CD14-positive monocyte (primary cell): ENCODE measurements around the gene KIFC3. TPM values are rescaled to one million over a fixed set of nuclear protein-coding genes. Genes with fewer than 3 reads are reported as not detected.
A peak's percentile ranks its signal among the peaks of the same experiment; 100 is the strongest.

Experiments used
- DNase-seq, 3 donors: peaks; one replicate each; pipeline ENCODE4 v3.0.0-alpha.2; 2011 to 2022
- H2AFZ ChIP-seq: 2 replicates; pipeline ENCODE4 v1.6.0; 2012; ENCODE audit warnings: mild to moderate bottlenecking, low read depth, low read length, inconsistent platforms; ENCODE audit not compliant: insufficient read depth, poor library complexity, severe bottlenecking
- H3K27ac ChIP-seq, 2 donors: 1 replicate in 1 of 2; 2 replicates in 1 of 2; pipeline ENCODE4 v1.5.1; 2012 to 2013; ENCODE audit warnings: low read length in 2 of 2, control low read depth in 1 of 2, inconsistent platforms in 1 of 2, low read depth in 1 of 2, mild to moderate bottlenecking in 1 of 2
- H3K27me3 ChIP-seq, 2 donors: one replicate each; pipeline versions ENCODE4 v1.6.0 to v1.6.1; 2011 to 2013; ENCODE audit warnings: low read length in 2 of 2; ENCODE audit not compliant: control insufficient read depth in 2 of 2, insufficient read depth in 2 of 2
- H3K36me3 ChIP-seq, 2 donors: replicated peaks in 1 of 2; 1 replicate in 1 of 2; 2 replicates in 1 of 2; pipeline versions ENCODE4 v1.5.1 to v1.6.1; 2012 to 2013; ENCODE audit warnings: low read length in 2 of 2, control low read depth in 1 of 2, inconsistent platforms in 1 of 2, mild to moderate bottlenecking in 1 of 2; ENCODE audit not compliant: insufficient read depth in 2 of 2, control insufficient read depth in 1 of 2
- H3K4me1 ChIP-seq, 2 donors: 1 replicate in 1 of 2; 2 replicates in 1 of 2; pipeline versions ENCODE4 v1.5.1 to v1.6.1; 2012 to 2013; ENCODE audit warnings: low read length in 2 of 2, control low read depth in 1 of 2, inconsistent platforms in 1 of 2, mild to moderate bottlenecking in 1 of 2, moderate library complexity in 1 of 2; ENCODE audit not compliant: insufficient read depth in 2 of 2, control insufficient read depth in 1 of 2
- H3K4me2 ChIP-seq: replicated peaks from 2 replicates; pipeline ENCODE3; 2012; ENCODE audit warnings: low read length, moderate library complexity, mild to moderate bottlenecking; ENCODE audit not compliant: poor library complexity, severe bottlenecking; ENCODE audit errors: extremely low read depth
- H3K4me3 ChIP-seq, 3 experiments: fragments of 200-600 bp in 1 of 3; sonication (generic) in 1 of 3; replicated peaks in 1 of 3; 1 replicate in 2 of 3; 2 replicates in 1 of 3; pipeline ENCODE4 v1.5.1; 2011 to 2013; ENCODE audit warnings: low read length in 3 of 3, mild to moderate bottlenecking in 3 of 3, control low read depth in 2 of 3, low read depth in 2 of 3, inconsistent platforms in 1 of 3, moderate library complexity in 1 of 3
- H3K79me2 ChIP-seq: 2 replicates; pipeline ENCODE4 v1.6.0; 2012; ENCODE audit warnings: mild to moderate bottlenecking, control low read depth, inconsistent platforms, low read length, moderate library complexity; ENCODE audit not compliant: insufficient read depth
- H3K9ac ChIP-seq: 2 replicates; pipeline ENCODE4 v1.6.0; 2017; ENCODE audit warnings: low read length, mild to moderate bottlenecking; ENCODE audit not compliant: insufficient read depth, poor library complexity, severe bottlenecking
- H3K9me3 ChIP-seq, 2 donors: replicated peaks in 1 of 2; 1 replicate in 1 of 2; 2 replicates in 1 of 2; pipeline versions ENCODE4 v1.5.1 to v1.6.1; 2012 to 2013; ENCODE audit warnings: low read length in 2 of 2, control low read depth in 1 of 2; ENCODE audit not compliant: control insufficient read depth in 1 of 2, insufficient read depth in 1 of 2
- H4K20me1 ChIP-seq: 2 replicates; pipeline ENCODE4 v1.6.0; 2012; ENCODE audit warnings: mild to moderate bottlenecking, low read length, control low read depth, moderate library complexity; ENCODE audit not compliant: insufficient read depth
- H3K27ac Mint-ChIP-seq, 7 donors: one replicate each; pipeline ENCODE4 v1.8.0; 2020; ENCODE audit warnings: mild to moderate bottlenecking in 7 of 7, mixed read lengths in 7 of 7, moderate library complexity in 6 of 7, inconsistent platforms in 2 of 7
- H3K27me3 Mint-ChIP-seq, 3 donors: one replicate each; pipeline ENCODE4 v1.8.0; 2021 to 2022; ENCODE audit warnings: low read depth in 3 of 3, mild to moderate bottlenecking in 3 of 3, mixed read lengths in 3 of 3, moderate library complexity in 3 of 3, inconsistent platforms in 1 of 3
- H3K36me3 Mint-ChIP-seq, 2 donors: one replicate each; pipeline ENCODE4 v1.8.0; 2020; ENCODE audit warnings: mixed read lengths in 2 of 2, inconsistent platforms in 1 of 2, mild to moderate bottlenecking in 1 of 2
- H3K4me1 Mint-ChIP-seq: one replicate; pipeline ENCODE4 v1.8.0; 2020; ENCODE audit warnings: mild to moderate bottlenecking, mixed read lengths
- H3K4me3 Mint-ChIP-seq, 2 donors: one replicate each; pipeline ENCODE4 v1.8.0; 2020; ENCODE audit warnings: mild to moderate bottlenecking in 2 of 2, mixed read lengths in 2 of 2, moderate library complexity in 1 of 2
- H3K9me3 Mint-ChIP-seq, 7 donors: one replicate each; pipeline ENCODE4 v1.8.0; 2020 to 2022; ENCODE audit warnings: mixed read lengths in 7 of 7, mild to moderate bottlenecking in 6 of 7, moderate library complexity in 6 of 7, inconsistent platforms in 2 of 7
- WGBS: methylation state at CpG from one replicate; pipeline ENCODE4 v1.1.5; 2013; ENCODE audit warnings: missing lambda C conversion rate; ENCODE audit not compliant: insufficient coverage; 5-methylcytosine and 5-hydroxymethylcytosine counted together
- intact Hi-C, 2 donors: fragments of 100-400 bp; cut with micrococcal nuclease; formaldehyde crosslinking; loops; one replicate each; pipeline versions ENCODE4 v1.15.0 to v1.15.1; 2023
- polyA plus RNA-seq, 3 donors: library from polyadenylated mRNA; depleted of rRNA in 1 of 3; unstranded in 2 of 3; stranded (reverse) in 1 of 3; fragments of 300-500 nt in 2 of 3; fragments of >200 nt in 1 of 3; fragmentation: Illumina TruSeq in 2 of 3; gene quantifications; 1 replicate in 2 of 3; 2 replicates in 1 of 3; pipeline ENCODE4 v1.2.3, GENCODE V29; 2012 to 2021
- TF ChIP-seq, protein P1 (sequence below): fragments of 200-600 bp; IDR thresholded peaks from one replicate; pipeline ENCODE4 v1.8.0; 2022; ENCODE audit warnings: antibody characterized with exemption, mild to moderate bottlenecking

The KIFC3 gene
- polyA plus RNA-seq, 3 donors: 0.24 to 1.7 TPM; not detected in 1

- H3K4me2 ChIP-seq: no peak overlapping the region
- H4K20me1 ChIP-seq: no peaks in the 10 kb centered on the region
- no peaks in the 10 kb centered on the region for H3K36me3 Mint-ChIP-seq
- H3K9me3 ChIP-seq: no peaks in the 10 kb centered on the region
- H3K27me3 ChIP-seq: no peaks in the 10 kb centered on the region
- intact Hi-C loops: no loop called here
- H3K79me2 ChIP-seq: no peaks in the 10 kb centered on the region
- H3K4me1 Mint-ChIP-seq: peaks cover 7% of the 10 kb centered on the region
- H3K4me1 ChIP-seq: no peaks in the 10 kb centered on the region
- TF ChIP-seq, protein P1, sequence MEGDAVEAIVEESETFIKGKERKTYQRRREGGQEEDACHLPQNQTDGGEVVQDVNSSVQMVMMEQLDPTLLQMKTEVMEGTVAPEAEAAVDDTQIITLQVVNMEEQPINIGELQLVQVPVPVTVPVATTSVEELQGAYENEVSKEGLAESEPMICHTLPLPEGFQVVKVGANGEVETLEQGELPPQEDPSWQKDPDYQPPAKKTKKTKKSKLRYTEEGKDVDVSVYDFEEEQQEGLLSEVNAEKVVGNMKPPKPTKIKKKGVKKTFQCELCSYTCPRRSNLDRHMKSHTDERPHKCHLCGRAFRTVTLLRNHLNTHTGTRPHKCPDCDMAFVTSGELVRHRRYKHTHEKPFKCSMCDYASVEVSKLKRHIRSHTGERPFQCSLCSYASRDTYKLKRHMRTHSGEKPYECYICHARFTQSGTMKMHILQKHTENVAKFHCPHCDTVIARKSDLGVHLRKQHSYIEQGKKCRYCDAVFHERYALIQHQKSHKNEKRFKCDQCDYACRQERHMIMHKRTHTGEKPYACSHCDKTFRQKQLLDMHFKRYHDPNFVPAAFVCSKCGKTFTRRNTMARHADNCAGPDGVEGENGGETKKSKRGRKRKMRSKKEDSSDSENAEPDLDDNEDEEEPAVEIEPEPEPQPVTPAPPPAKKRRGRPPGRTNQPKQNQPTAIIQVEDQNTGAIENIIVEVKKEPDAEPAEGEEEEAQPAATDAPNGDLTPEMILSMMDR: no peak
- DNase-seq: no peak
- peak overlapping the region; percentile 31 for H2AFZ ChIP-seq
- H3K4me3 ChIP-seq: no peak overlapping the region
- peaks cover 0 to 3% (median 0%) of the 10 kb centered on the region in 7 donors for H3K9me3 Mint-ChIP-seq
- no peak overlapping the region for H3K27ac ChIP-seq
- H3K4me3 Mint-ChIP-seq: no peak overlapping the region
- no CpG with 5 or more reads among the region's 5 CpGs for WGBS
- H3K27ac Mint-ChIP-seq: peak overlapping the region in 1 of 7 donors; percentile 65
- H3K9ac ChIP-seq: no peak overlapping the region
- H3K27me3 Mint-ChIP-seq: peaks cover 0 to 7% (median 5%) of the 10 kb centered on the region in 3 donors
- no peaks in the 10 kb centered on the region for H3K36me3 ChIP-seq
Measured at GRCh38 chr16:57725151-57725550, 77.1 kb downstream of the KIFC3 start.

GRCh38 chr16:57724531-57724930 lies 77.8 kb downstream of the KIFC3 start:
- DNase-seq: no peak
- 91% methylated on average over 11 of the region's 15 CpGs for WGBS
- Histone ChIP-seq H3K4me3 (no peak overlapping the region), H3K79me2 (no peaks in the 10 kb centered on the region), H4K20me1 (no peaks in the 10 kb centered on the region), H3K4me1 (no peaks in the 10 kb centered on the region), H3K4me2 (no peak overlapping the region), H3K9ac (no peak overlapping the region), H3K27ac (no peak overlapping the region), H3K36me3 (no peaks in the 10 kb centered on the region), H2AFZ (no peak overlapping the region), H3K9me3 (no peaks in the 10 kb centered on the region), H3K27me3 (no peaks in the 10 kb centered on the region)
- peaks cover 0 to 3% (median 0%) of the 10 kb centered on the region in 7 donors for H3K9me3 Mint-ChIP-seq
- H3K36me3 Mint-ChIP-seq: no peaks in the 10 kb centered on the region
- intact Hi-C loops: loop anchor here (5.0 kb wide), 3 partner anchors 62 to 147 kb away; no protein-coding TSS in a partner anchor
- TF ChIP-seq, protein P1: no peak
- no peak overlapping the region for H3K27ac Mint-ChIP-seq
- H3K27me3 Mint-ChIP-seq: peaks cover 0 to 8% (median 5%) of the 10 kb centered on the region in 3 donors
- peaks cover 7% of the 10 kb centered on the region for H3K4me1 Mint-ChIP-seq
- H3K4me3 Mint-ChIP-seq: no peak overlapping the region
